HG03565 (cell line): Measurements from ENCODE around the gene GFM1.
"Not testable (repeated sequence)": the region's sequence is repeated elsewhere in the genome, so short reads cannot be mapped to it uniquely, and the experiment has no call there.

Experiments
- ATAC-seq: cut with Tn5 transposase; IDR thresholded peaks from one replicate; pipeline ENCODE4 v1.9.1; 2021; ENCODE audit warnings: mild to moderate bottlenecking, moderate library complexity; ENCODE audit not compliant: unreplicated experiment

GFM1 gene

DNA sequence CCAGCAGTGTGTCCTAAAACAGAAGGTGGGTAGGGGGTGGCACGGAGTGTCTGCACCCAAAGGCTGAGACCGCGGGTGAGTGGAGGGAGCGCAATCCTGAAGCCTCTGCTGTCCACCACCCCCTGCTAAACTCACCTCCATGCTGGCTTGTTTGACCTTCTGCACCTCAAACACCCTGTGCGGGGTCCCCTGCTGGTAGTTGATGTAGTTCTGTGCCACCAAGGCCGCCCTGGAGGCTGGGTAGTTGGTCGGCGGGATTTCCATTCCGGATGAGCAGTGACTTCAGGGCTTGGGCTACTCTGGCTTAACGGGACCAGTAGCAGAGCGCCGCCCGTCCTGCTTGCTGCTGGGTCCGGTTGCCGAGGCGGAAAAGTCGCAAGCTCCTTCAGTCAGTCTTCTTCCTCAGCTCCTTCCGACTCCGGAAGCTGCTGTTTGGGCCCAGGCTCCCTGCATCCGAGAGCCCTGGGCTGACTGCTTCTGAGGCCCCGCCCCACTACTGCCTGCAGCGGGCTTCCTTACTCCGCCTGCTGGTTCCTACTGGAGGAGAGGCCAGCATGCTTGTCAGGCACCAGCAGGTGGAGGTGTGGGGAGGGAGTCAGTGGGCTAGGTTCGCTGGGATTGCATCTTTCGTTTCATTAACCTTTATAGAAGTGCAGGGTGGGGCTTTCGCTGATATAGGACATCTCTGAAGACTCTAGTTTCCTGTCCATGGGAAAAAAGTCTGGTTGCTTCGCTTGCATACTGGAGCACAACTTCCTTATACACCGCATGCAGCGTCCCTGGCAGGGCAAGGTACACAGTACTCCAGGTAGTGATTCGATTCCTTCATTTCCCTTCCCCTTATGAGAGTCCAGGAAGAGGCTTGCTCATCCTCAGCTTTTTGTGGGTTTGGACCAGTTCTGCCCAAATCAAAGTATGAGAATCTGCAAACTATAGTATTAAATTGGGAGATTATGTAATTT, 28.2 kb downstream of the GFM1 start, which contains the start of gene LXN:
TSS of gene LXN (minus strand) at position 434 of the 962 bp plus-strand sequence. CDS start at position 264, 170 bp downstream.
- ATAC-seq, result peak; percentile 100

DNA sequence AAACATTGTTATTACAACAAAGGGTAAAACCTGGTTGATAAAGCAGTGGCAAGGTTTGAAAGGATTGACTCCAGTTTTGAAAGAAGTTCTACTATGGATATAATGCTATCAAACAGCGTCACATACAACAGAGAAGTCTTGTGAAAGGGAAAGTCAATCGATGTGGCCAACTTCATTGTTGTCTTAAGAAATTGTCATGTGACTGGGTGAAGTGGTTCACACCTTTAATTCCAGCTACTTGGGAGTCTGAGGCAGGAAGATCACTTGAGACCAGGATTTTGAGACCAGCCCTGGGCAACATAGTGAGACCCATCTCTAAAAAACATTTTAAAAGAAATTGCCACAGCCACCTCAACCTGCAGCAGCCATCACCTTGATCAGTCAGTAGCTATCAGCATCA, 34.4 kb downstream of the GFM1 start:
- ATAC-seq, result no peak

GRCh38 chr3:158679547-158680000, 35.2 kb downstream of the GFM1 start:
- no peak for ATAC-seq

- ATAC-seq, result no peak
Observed at GRCh38 chr3:158680861-158681260, 36.5 kb downstream of the GFM1 start.

GRCh38 chr3:158683230-158683962, 39.1 kb downstream of the GFM1 start:
- ATAC-seq, result peak; percentile 49

DNA sequence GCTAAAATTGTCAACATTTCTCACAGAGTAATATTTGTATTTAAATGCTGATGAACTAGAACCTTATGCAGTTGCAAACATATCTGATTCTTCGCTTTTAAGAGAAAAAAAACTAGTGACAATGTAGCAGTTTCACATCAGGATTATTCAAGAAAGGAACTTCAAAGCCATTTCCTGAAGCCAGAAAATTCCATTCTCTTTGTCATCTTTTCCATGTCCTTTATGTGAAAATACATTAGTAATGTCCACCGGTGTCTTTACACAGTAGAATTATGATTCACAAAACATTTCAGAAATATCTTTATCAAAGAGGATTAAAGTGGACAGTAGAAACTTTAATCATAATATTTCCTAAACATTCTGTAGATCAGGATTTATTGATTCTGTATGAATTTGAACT, 40.8 kb downstream of the GFM1 start:
- ATAC-seq, result no peak

DNA sequence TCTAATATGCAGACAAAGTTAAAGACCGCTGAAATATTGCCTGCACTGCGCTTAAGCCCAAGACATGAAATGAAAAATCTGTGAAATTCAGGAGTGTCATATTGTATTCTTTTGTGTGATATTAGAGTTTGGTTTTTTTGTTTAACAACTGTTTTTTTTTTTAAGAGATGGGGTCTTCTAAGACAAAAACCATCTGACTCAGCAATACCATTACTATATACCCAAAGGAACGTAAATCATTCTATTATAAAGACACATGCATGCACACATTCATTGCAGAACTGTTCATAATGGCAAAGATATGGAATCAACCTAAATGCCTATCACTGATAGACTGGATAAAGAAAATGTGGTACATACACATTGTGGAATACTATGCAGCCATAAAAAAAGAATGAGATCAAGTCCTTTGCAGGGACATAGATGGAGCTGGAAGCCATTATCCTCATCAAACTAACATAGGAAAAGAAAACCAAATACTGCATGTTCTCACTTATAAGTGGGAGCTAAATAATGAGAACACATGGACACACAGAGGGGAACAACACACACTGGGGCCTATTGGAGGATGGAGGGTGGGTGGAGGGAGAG, 49.6 kb downstream of the GFM1 start:
- not testable (repeated sequence) for ATAC-seq

DNA sequence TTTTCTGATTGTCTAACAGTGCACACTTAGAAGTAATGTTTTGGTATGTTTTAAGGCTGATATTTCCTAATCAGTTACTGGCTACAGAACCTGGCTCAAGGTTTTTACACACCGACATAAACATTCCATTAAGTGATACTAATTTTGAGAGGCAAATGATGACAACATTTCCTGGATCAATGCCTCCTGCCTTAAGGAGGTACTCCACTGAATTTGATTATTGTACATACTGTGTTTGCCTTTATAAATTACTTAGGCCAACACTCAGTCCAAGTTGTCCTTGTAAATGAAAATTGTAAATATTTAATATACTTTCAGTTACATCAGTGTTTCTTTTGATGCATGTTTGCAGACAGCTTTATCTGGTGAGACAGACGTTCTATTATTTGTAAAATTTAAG, 52.3 kb downstream of the GFM1 start:
- ATAC-seq, result no peak

DNA sequence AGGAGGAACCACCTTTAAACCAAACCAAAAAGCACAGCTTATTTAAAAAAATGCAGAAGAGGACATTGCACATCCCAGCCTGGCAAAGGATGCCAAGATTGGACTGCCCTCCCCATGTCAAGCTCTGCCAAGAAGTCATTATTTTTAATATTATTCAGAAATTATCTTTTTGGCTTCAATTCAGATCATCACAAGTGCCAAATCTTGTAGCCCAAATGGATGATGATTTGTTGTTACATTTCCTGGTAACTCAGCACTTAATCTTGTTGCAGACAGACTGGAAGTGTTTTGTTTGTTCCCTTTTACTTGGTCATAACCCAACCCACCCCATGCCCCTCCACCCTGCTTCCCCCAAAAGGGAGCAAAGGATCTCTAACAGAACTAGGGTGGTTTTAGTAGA, 56.2 kb downstream of the GFM1 start:
- no peak for ATAC-seq

- ATAC-seq, result no peak
Observed at GRCh38 chr3:158701420-158702065, 57.2 kb downstream of the GFM1 start.

DNA sequence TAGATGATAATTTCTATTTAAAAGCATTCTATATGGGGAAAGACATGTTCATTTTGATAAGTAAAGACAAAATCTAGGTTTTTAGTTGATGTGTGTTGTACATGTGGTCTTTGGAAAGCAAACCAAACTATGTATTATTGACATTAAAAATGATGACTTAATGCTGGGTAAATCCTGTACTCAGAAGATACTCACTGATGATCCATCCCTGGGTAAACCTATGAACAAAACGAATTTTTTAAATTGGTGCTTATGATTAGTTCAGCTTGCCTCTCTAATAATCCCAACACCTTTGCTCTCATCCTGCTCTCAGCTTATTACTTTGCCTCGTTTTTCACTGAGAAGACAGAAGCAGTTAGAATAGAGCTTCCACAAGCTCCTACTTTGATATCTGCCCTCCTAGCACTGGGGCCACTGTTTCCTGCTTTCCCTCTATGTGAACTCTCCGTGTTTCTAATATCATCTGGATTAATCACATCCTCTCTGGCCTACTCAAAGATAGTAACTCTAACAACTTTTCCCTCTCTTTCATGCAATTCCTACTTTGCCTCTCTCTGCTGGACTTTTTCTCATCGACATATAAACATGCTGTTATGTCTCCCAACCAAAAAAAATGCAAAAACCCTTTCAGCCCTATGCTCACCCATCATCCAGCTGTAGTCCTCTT, 58.6 kb downstream of the GFM1 start:
- ATAC-seq, result no peak

DNA sequence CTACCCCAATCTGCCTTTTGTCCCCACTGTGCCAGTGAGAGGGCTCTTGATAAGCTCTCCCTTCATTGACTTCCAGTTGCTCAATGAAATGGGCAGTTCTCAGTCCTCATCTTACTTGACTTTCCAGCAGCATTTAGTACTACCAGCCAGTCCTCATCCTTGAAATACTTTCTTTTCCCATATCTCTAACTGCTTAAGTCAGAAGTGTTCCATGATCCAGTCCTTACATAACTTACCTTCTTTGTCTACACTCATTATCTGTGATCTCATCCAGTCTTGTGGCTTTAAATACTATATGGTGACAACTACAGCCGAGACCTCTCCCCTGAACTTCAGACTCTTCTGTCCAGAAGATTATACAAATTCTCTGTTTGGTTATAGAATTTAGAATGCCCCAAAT, 59.2 kb downstream of the GFM1 start:
- no peak for ATAC-seq

- no peak for ATAC-seq
Observed at GRCh38 chr3:158709666-158710083, 65.3 kb downstream of the GFM1 start.

DNA sequence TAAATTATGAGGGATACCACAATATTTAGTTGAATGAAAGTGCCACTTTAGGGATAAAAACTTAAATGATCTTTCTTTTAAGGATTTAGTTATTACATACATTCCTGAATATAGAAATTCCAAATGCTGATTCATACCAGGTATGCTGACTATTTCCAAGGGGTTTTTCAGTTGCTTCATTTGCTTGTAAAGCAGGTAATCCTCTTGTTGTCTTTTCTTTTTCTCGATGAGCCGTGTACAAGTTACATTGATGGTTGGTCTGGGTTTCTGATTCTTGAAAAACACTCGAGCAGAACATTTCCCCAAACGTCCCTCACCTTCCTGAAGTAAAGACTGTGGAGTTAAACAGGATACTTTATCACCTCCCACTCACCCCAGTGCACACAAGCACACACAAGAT, 66.3 kb downstream of the GFM1 start:
- ATAC-seq, result no peak

DNA sequence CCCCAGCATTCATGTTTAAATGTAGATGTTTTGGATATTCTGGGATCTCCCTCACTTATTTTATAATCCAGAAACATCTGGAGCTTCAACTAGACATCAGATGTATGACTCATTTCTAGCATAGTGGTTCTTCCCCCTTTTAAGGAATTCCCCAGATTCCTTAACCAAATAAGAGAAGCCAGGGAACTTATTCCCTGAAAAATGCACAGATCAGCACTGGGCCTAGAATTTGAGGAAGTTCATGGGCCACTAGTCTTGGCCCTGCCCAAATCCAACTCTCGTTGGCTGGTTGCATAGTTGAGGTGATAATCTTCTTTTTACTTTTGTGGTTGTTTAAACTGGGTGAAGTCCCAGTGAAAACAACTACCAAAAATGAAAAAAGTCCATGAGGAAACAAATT, 67.6 kb downstream of the GFM1 start:
- ATAC-seq, result no peak

DNA sequence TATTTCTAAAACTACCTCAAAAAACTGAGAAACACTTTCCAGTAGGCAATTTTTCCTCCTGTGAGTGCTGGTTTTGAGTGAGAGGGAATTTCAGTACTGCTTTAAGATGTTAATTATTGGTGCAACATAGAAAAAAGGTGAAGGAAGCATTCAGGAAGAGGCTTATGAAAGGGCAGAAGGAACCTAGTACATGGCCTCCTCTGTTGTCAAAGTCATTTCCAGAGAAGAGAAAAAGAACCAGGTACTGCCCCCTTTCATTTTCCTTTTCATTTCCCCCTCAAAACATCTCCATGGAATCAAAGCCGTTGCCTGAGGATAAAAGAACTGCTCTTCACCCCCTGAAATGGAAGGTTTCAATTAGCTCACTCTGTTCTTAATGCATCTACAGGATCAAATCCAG, 68.1 kb downstream of the GFM1 start:
- peak; percentile 57 for ATAC-seq

DNA sequence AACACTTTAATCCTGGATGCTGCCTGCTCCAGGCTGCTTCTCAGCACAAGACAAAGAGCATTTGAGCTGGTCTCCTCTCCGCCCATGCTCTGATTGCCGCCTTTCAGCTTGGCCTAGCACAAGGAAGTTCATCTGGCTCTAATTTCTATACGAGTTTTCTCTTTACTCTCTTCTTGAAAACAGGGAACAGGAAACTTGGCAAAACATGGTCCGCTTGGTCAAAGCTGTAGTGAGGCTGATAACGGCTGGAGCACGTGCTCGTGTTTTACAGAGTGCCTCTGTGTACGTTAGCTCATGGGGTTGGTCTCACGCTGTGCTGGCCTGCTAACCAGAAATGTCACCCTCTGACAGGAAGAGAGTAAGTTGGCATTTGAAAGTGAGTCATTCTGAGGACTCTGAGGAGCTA, 68.8 kb downstream of the GFM1 start:
- ATAC-seq, result no peak

GRCh38 chr3:158717576-158717975, 73.2 kb downstream of the GFM1 start:
- no peak for ATAC-seq

DNA sequence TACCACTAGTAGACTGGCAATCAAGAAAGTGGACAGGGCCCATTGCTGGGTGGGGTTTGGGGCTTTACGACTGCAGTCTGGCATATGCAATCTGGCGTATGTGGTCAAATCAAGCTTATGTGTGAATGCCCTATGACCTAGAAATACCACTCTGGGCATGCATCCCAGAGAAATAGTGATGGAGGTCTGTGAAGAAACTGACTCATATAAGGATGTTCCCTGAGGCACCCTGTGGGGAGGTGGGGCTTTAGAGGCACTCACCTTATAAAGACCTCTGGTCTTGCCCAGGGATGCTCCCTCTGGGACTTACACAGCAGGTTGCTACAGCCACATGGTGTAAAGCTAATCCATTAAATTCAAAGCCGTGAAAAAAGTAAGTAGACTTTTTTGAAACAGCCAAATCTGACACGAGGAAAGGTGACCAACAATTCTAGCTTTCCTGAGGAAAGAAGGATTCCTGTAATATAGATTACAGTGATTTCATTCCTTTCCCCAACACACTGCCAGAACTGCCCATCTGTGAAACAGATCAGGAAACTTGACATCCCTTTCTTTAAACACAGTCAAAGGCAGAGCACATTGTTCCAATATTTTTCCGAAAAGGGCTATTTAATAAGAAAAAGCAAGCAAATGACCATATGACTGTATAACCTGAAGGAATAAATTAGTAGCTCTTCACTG, 74.3 kb downstream of the GFM1 start:
- no peak for ATAC-seq

- ATAC-seq, result no peak
Observed at GRCh38 chr3:158722108-158722507, 77.8 kb downstream of the GFM1 start.
